Measurements from ENCODE around the gene DHX9. TPM values are rescaled to one million over a fixed set of nuclear protein-coding genes. Genes with fewer than 3 reads are reported as not detected.

DHX9 gene
- total and polyA plus RNA-seq, 2 of the 13 experiments (the other 11 are each of a cell fraction or from before 2014, with no cell fraction given) = 84.8 to 211 TPM

- TF ChIP-seq, protein P1, sequence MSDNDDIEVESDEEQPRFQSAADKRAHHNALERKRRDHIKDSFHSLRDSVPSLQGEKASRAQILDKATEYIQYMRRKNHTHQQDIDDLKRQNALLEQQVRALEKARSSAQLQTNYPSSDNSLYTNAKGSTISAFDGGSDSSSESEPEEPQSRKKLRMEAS (IDR thresholded peaks at IDR 0.05) = peak; percentile 65
- TF ChIP-seq ZSCAN22 (CRISPR knock-in tag; IDR thresholded peaks at IDR 0.05) (0 out of 2 replicates have a peak, but pooled peaks have one; percentile 21), ZNF788 (CRISPR knock-in tag; IDR thresholded peaks at IDR 0.05; ENCODE audit: borderline replicate concordance) (peak; percentile 57; the same call in 1 of the 2 replicates), MED13 (CRISPR knock-in tag; IDR thresholded peaks at IDR 0.05) (0 out of 2 replicates have a peak, but pooled peaks have one; percentile 46), ZNF331 (CRISPR knock-in tag; IDR thresholded peaks at IDR 0.05) (no peak), SNAPC5 (CRISPR knock-in tag; IDR thresholded peaks at IDR 0.05; ENCODE audit: borderline replicate concordance) (no peak), CC2D1A (CRISPR knock-in tag; IDR thresholded peaks at IDR 0.05) (no peak), MXD4 (CRISPR knock-in tag; IDR thresholded peaks at IDR 0.05) (peak; percentile 73; the same call in 1 of the 2 replicates), FOSL1 (CRISPR knock-in tag; IDR thresholded peaks at IDR 0.05; ENCODE audit: borderline replicate concordance) (no peak), GTF2F1 (IDR thresholded peaks at IDR 0.05; ENCODE audit: low read length) (peak; percentile 82; the same call in 1 of the 2 replicates), HNF4G (IDR thresholded peaks at IDR 0.05; ENCODE audit: borderline replicate concordance, low read depth, low read length) (no peak), HNF4G (CRISPR knock-in tag; IDR thresholded peaks at IDR 0.05; ENCODE audit: borderline replicate concordance, low read depth) (0 out of 2 replicates have a peak, but pooled peaks have one; percentile 62), TRIM24 (CRISPR knock-in tag; IDR thresholded peaks at IDR 0.05) (no peak), SAP130 (CRISPR knock-in tag; IDR thresholded peaks at IDR 0.05; ENCODE audit: low read depth) (peak; percentile 86), XRCC5 (optimal IDR thresholded peaks at IDR 0.05; ENCODE audit: low read length) (no peak), ZNF558 (CRISPR knock-in tag; IDR thresholded peaks at IDR 0.05; ENCODE audit: borderline replicate concordance) (no peak), BCL3 (CRISPR knock-in tag; IDR thresholded peaks at IDR 0.05) (peak; percentile 78), SOX13 (IDR thresholded peaks at IDR 0.05) (0 out of 2 replicates have a peak, but pooled peaks have one; percentile 40), SOX13 (CRISPR knock-in tag; conservative IDR thresholded peaks at IDR 0.05 in 1 of 2, IDR thresholded peaks at IDR 0.05 in 1 of 2) (peak in 1 of 2 experiments; percentile 10; a peak in 1 of 4 replicates), CSRNP2 (CRISPR knock-in tag; conservative IDR thresholded peaks at IDR 0.05; ENCODE audit: low read depth) (no peak), SP5 (CRISPR knock-in tag; IDR thresholded peaks at IDR 0.05; ENCODE audit: borderline replicate concordance, low read depth) (peak; percentile 35; the same call in 1 of the 2 replicates), HNRNPH1 (optimal IDR thresholded peaks at IDR 0.05; ENCODE audit: low read depth, low read length) (no peak)
- TF ChIP-seq, protein P2, sequence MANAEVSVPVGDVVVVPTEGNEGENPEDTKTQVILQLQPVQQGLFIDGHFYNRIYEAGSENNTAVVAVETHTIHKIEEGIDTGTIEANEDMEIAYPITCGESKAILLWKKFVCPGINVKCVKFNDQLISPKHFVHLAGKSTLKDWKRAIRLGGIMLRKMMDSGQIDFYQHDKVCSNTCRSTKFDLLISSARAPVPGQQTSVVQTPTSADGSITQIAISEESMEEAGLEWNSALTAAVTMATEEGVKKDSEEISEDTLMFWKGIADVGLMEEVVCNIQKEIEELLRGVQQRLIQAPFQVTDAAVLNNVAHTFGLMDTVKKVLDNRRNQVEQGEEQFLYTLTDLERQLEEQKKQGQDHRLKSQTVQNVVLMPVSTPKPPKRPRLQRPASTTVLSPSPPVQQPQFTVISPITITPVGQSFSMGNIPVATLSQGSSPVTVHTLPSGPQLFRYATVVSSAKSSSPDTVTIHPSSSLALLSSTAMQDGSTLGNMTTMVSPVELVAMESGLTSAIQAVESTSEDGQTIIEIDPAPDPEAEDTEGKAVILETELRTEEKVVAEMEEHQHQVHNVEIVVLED (CRISPR knock-in tag; IDR thresholded peaks at IDR 0.05; ENCODE audit: borderline replicate concordance) = peak; percentile 89
These were observed at the start of gene DHX9 (continued) for GRCh38 chr1:182839209-182840066.
